D721Med (cell line): Measurements from ENCODE around the gene ZFAND2A.

Source experiments
- DNase-seq: peaks from one replicate; pipeline ENCODE4 v3.0.0; 2011; ENCODE audit warnings: low spot score; ENCODE audit not compliant: insufficient read length
- FAIRE-seq: peaks from 2 replicates; lab custom pipeline; 2011; peaks lifted over from hg19 to GRCh38; lab: Jason Lieb, UNC
- CTCF ChIP-seq: IDR thresholded peaks from 2 replicates; pipeline ENCODE4 v1.5.1; 2012; ENCODE audit warnings: mild to moderate bottlenecking, control low read depth; ENCODE audit not compliant: insufficient read depth; ENCODE audit errors: missing control alignments

Gene ZFAND2A

DNA sequence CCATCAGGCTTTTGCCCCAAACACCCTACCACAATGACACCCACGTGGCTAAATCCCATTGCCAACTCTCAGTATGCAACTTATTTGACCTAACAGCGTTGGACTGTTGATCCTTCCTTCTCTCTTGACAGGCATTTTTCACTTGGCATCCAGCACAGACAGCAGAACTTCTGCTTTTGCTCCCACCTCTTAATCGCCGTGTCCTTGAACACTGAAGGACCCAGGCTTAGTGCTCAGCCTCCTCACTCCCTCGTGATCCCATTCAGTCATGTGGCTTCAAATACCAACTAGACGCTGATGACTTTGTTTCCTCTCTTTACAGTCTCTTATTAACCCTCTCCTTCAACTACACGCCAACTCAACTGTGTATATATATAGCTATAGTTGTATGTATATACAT, 25.0 kb downstream of the ZFAND2A start:
- FAIRE-seq (no peak), DNase-seq (no peak)
- no peak for TF ChIP-seq CTCF

- FAIRE-seq, result no peak
- DNase-seq, result no peak
- no peak for TF ChIP-seq CTCF
Observed at GRCh38 chr7:1131471-1132265, 28.3 kb downstream of the ZFAND2A start.

- FAIRE-seq, result no peak
- no peak for DNase-seq
- TF ChIP-seq CTCF, result no peak
Observed at GRCh38 chr7:1130021-1130990, 29.7 kb downstream of the ZFAND2A start.

- DNase-seq, result no peak
- no peak for FAIRE-seq
- no peak for TF ChIP-seq CTCF
Observed at GRCh38 chr7:1129431-1129830, 30.6 kb downstream of the ZFAND2A start.

- DNase-seq (no peak), FAIRE-seq (no peak)
Observed at GRCh38 chr7:1127001-1127400, 33.0 kb downstream of the ZFAND2A start.

DNA sequence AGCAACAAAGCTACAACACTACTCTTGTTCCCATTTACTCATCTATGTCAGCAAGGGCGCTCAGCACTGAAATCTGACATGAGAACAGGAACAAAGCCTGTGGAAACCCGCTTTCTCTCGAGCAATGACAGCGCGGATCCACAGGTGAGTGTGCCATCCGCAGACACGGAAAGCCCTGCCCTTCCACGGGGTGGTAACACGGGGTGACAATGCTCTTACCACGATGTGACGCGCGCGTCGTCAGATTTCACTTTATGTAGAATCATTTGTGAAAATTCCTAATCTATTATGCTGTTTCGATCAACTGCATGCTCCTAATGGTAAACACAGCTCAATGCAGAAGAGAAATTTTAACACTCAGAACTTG, 34.4 kb downstream of the ZFAND2A start:
- FAIRE-seq, result no peak
- TF ChIP-seq CTCF, result no peak
- DNase-seq, result no peak

More at GRCh38 chr7:1127001-1127400, 33.0 kb downstream of the ZFAND2A start:
- TF ChIP-seq CTCF, result no peak
